GM12878 (cell line): ENCODE data around the gene CCL20. TPM values are rescaled to one million over a fixed set of nuclear protein-coding genes. Genes with fewer than 3 reads are reported as not detected.

Source experiments
- CHD4 ChIP-seq: fragments of 200-600 bp; sonication (generic); IDR thresholded peaks from 2 replicates; pipeline ENCODE4 v1.6.1; 2016; ENCODE audit warnings: mild to moderate bottlenecking
- HCFC1 ChIP-seq: fragments of 150-350 bp; IDR thresholded peaks from 2 replicates; pipeline ENCODE4 v1.6.1; 2014; ENCODE audit warnings: low read length
- HDAC6 ChIP-seq: fragments of 200-600 bp; sonication (generic); IDR thresholded peaks from one replicate; pipeline ENCODE4 v1.8.0; 2017; ENCODE audit warnings: antibody characterized with exemption; ENCODE audit not compliant: unreplicated experiment
- JUNB ChIP-seq: IDR thresholded peaks from 2 replicates; pipeline ENCODE4 v1.6.1; 2016; ENCODE audit warnings: antibody characterized with exemption, mild to moderate bottlenecking
- WRNIP1 ChIP-seq: IDR thresholded peaks from 2 replicates; pipeline ENCODE4 v1.6.1; 2011; ENCODE audit warnings: low read depth, low read length, improper control_type of control experiment, borderline replicate concordance
- ZNF592 ChIP-seq: fragments of 450-650 bp; IDR thresholded peaks from 2 replicates; pipeline ENCODE4 v1.6.1; 2017; ENCODE audit warnings: mild to moderate bottlenecking, moderate library complexity
- polyA plus RNA-seq, 11 experiments: library from polyadenylated mRNA; depleted of rRNA in 4 of 11; unstranded in 6 of 11; stranded (reverse) in 5 of 11; fragments of >200 nt; fragmentation: Nextera tagmentation in 4 of 11; fragmentation: Illumina TruSeq in 1 of 11; extraction: Ambion mirVana in 4 of 11; extraction: Trizol in 1 of 11; gene quantifications; 1 replicate in 1 of 11; 2 replicates in 10 of 11; pipeline versions ENCODE4 v1.2.1 to v1.2.3, GENCODE V29; 2011 to 2016; ENCODE audit warnings: inconsistent platforms in 2 of 11, missing spikeins in 2 of 11, low read depth in 1 of 11
- total RNA-seq, 4 experiments: library from RNA; depleted of rRNA in 3 of 4; stranded (reverse); fragments of >200 nt in 3 of 4; fragmentation: Illumina TruSeq in 1 of 4; extraction: Trizol in 1 of 4; gene quantifications; 2 replicates each; pipeline versions ENCODE4 v1.2.1 to v1.2.3, GENCODE V29; 2013 to 2021
- TF ChIP-seq, protein P1 (sequence below): IDR thresholded peaks from 2 replicates; pipeline ENCODE4 v1.6.1; 2012; ENCODE audit warnings: improper control_type of control experiment, low read depth, low read length; ENCODE audit not compliant: insufficient replicate concordance
- TF ChIP-seq, protein P2 (sequence below): IDR thresholded peaks from 2 replicates; pipeline ENCODE4 v1.6.1; 2011; ENCODE audit warnings: low read depth, mild to moderate bottlenecking, low read length, moderate library complexity, borderline replicate concordance; ENCODE audit errors: extremely low read depth

CCL20 gene
- total and polyA plus RNA-seq, 10 of the 15 experiments (the other 5 are each of a cell fraction or from before 2014, with no cell fraction given), result 5.5 to 35.7 (median 15.6) TPM

GRCh38 chr2:227834916-227835650 is 21.4 kb downstream of the CCL20 start (continued):
- TF ChIP-seq, protein P1, sequence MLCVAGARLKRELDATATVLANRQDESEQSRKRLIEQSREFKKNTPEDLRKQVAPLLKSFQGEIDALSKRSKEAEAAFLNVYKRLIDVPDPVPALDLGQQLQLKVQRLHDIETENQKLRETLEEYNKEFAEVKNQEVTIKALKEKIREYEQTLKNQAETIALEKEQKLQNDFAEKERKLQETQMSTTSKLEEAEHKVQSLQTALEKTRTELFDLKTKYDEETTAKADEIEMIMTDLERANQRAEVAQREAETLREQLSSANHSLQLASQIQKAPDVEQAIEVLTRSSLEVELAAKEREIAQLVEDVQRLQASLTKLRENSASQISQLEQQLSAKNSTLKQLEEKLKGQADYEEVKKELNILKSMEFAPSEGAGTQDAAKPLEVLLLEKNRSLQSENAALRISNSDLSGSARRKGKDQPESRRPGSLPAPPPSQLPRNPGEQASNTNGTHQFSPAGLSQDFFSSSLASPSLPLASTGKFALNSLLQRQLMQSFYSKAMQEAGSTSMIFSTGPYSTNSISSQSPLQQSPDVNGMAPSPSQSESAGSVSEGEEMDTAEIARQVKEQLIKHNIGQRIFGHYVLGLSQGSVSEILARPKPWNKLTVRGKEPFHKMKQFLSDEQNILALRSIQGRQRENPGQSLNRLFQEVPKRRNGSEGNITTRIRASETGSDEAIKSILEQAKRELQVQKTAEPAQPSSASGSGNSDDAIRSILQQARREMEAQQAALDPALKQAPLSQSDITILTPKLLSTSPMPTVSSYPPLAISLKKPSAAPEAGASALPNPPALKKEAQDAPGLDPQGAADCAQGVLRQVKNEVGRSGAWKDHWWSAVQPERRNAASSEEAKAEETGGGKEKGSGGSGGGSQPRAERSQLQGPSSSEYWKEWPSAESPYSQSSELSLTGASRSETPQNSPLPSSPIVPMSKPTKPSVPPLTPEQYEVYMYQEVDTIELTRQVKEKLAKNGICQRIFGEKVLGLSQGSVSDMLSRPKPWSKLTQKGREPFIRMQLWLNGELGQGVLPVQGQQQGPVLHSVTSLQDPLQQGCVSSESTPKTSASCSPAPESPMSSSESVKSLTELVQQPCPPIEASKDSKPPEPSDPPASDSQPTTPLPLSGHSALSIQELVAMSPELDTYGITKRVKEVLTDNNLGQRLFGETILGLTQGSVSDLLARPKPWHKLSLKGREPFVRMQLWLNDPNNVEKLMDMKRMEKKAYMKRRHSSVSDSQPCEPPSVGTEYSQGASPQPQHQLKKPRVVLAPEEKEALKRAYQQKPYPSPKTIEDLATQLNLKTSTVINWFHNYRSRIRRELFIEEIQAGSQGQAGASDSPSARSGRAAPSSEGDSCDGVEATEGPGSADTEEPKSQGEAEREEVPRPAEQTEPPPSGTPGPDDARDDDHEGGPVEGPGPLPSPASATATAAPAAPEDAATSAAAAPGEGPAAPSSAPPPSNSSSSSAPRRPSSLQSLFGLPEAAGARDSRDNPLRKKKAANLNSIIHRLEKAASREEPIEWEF, result no peak
- no peak for TF ChIP-seq JUNB
- no peak for TF ChIP-seq ZNF592
- no peak for TF ChIP-seq WRNIP1
- TF ChIP-seq, protein P2, sequence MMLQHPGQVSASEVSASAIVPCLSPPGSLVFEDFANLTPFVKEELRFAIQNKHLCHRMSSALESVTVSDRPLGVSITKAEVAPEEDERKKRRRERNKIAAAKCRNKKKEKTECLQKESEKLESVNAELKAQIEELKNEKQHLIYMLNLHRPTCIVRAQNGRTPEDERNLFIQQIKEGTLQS, result no peak
- no peak for TF ChIP-seq HCFC1
- no peak for TF ChIP-seq CHD4
- TF ChIP-seq HDAC6, result no peak
